Activated naive CD4-positive, alpha-beta T cell treated with anti-CD3 and anti-CD28 coated beads for 36 hours (primary cell): ENCODE measurements around the gene CTF1. TPM values are rescaled to one million over a fixed set of nuclear protein-coding genes. Genes with fewer than 3 reads are reported as not detected.

Source experiments
- CTCF ChIA-PET: fragments of 350-600 bp; sonication (Branson Sonifier 250); formaldehyde crosslinking; loops from one replicate; lab custom pipeline; 2021; ENCODE audit warnings: antibody characterized with exemption; lab: Charles Lee
- DNase-seq: peaks from one replicate; pipeline ENCODE4 v3.0.0-alpha.2; 2020
- H3K27ac Mint-ChIP-seq: one replicate; pipeline ENCODE4 v1.8.0; 2021; ENCODE audit warnings: mild to moderate bottlenecking, mixed read lengths
- H3K27me3 Mint-ChIP-seq: one replicate; pipeline ENCODE4 v1.8.0; 2021; ENCODE audit warnings: low read depth, mixed read lengths
- H3K36me3 Mint-ChIP-seq: one replicate; pipeline ENCODE4 v1.8.0; 2021; ENCODE audit warnings: low read depth, mixed read lengths
- H3K4me1 Mint-ChIP-seq: one replicate; pipeline ENCODE4 v1.8.0; 2021; ENCODE audit warnings: low read depth, mixed read lengths
- H3K4me3 Mint-ChIP-seq: one replicate; pipeline ENCODE4 v1.8.0; 2021; ENCODE audit warnings: mild to moderate bottlenecking, moderate library complexity, mixed read lengths
- H3K9me3 Mint-ChIP-seq: one replicate; pipeline ENCODE4 v1.8.0; 2021; ENCODE audit warnings: mixed read lengths
- intact Hi-C: fragments of 100-400 bp; cut with micrococcal nuclease; formaldehyde crosslinking; loops from one replicate; pipeline ENCODE4 v1.15.1; 2023
- total RNA-seq, 2 experiments: library from RNA; stranded (reverse); gene quantifications; one replicate each; pipeline ENCODE4 v1.2.3, GENCODE V29; 2021

CTF1 gene
- total RNA-seq, 2 experiments from 2014 or later: 0.21 to 0.27 TPM

- H3K4me3 Mint-ChIP-seq: no peak overlapping the region
- peak overlapping the region; percentile 51 for H3K27ac Mint-ChIP-seq
- peaks cover 9% of the 10 kb centered on the region for H3K36me3 Mint-ChIP-seq
- DNase-seq: no peak
- CTCF ChIA-PET: interaction anchor here (0.6 to 3.9 kb wide), 29 partner anchors 8 to 501 kb away, joined by 3 to 74 read pairs (median 5); partner anchors contain the start of genes HSD3B7 and SETD1A
- H3K4me1 Mint-ChIP-seq: peaks cover 18% of the 10 kb centered on the region
- intact Hi-C loops: loop anchor here (1.0 kb wide), 1 partner anchor 98 kb away; no protein-coding TSS in a partner anchor
- H3K9me3 Mint-ChIP-seq: no peaks in the 10 kb centered on the region
- no peaks in the 10 kb centered on the region for H3K27me3 Mint-ChIP-seq
These were observed 46.0 kb downstream of the CTF1 start for GRCh38 chr16:30942426-30942806.

DNA sequence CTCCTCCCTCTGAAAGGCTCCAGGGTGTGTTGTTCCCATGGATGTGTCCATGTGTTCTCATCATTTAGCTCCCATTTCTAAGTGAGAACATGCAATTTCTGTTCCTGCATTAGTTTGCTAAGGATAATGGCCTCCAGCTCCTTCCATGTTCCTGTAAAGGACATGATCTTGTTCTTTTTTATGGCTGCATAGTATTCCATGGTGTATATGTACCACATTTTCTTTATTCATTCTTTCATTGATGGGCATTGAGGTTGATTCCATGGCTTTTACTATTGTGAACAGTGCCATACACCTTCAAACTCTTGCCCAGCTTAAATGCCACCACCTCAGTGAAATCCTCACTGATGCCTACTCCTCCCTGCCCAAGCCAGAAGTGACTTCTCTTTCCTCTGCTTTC lies 47.9 kb downstream of the CTF1 start:
- CTCF ChIA-PET: interaction anchor here (0.6 to 1.9 kb wide), 5 partner anchors 8 to 319 kb away, joined by 3 to 8 read pairs (median 5); no protein-coding TSS in a partner anchor
- intact Hi-C loops: no loop called here
- H3K27ac Mint-ChIP-seq: no peak overlapping the region
- H3K36me3 Mint-ChIP-seq: peaks cover 9% of the 10 kb centered on the region
- no peak overlapping the region for H3K4me3 Mint-ChIP-seq
- no peak for DNase-seq
- no peaks in the 10 kb centered on the region for H3K9me3 Mint-ChIP-seq
- H3K27me3 Mint-ChIP-seq: no peaks in the 10 kb centered on the region
- peaks cover 18% of the 10 kb centered on the region for H3K4me1 Mint-ChIP-seq

DNA sequence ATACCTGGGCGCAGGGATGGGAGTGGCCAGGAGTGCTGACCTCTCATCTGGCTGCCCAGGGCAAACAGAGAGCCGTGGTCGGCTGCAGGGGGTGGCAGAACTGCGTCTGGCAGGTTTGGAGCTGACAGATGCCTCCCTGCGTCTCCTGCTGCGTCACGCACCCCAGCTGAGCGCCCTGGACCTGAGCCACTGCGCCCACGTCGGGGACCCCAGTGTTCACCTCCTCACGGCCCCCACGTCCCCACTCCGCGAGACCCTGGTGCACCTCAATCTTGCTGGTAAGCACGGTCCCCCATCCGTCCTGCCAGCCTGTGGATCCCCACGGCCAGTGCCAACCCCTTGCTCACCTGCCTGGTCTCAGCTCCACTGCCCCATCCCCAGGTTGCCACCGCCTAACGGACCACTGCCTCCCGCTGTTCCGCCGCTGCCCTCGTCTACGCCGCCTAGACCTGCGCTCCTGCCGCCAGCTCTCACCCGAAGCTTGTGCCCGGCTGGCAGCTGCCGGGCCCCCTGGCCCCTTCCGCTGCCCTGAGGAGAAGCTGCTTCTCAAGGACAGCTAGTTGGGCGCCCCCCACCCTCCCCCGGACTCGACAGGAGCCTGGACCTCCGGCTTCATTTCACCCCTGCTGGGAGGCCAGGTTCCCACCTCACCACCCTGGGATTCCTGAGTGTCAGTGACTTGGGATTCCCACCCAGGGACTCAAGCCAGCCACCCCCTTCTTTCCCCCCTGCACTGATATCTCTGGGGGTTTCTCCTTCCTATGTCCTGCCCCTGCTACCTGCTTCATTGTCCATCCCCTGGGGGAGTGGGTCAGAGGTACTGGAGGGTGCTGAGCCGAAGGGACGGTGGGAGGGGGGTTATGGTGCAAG lies 50.5 kb downstream of the CTF1 start:
- intact Hi-C loops: no loop called here
- Mint-ChIP-seq H3K4me1 (peaks cover 20% of the 10 kb centered on the region), H3K4me3 (no peak overlapping the region), H3K27ac (no peak overlapping the region), H3K9me3 (no peaks in the 10 kb centered on the region), H3K27me3 (no peaks in the 10 kb centered on the region), H3K36me3 (peaks cover 9% of the 10 kb centered on the region)
- CTCF ChIA-PET: interaction anchor here (0.9 kb wide), 2 partner anchors 45 to 102 kb away, joined by 4 to 5 read pairs; no protein-coding TSS in a partner anchor
- no peak for DNase-seq

DNA sequence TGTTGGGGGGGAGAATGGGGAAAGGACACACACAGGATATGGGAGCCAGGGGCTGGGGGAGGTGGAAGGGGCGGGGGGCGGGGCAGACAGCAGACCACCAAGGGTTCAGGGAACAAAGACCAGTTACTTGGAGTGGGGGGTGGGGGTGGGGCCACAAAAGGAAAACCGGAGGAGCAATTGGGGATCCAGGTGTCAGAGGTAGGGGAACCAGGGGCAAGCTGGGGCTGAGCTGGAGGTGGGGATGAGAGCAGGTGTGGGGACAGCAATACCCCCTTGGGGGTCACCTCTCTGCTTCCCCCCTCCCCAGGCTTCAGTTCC lies 51.1 kb downstream of the CTF1 start:
- Mint-ChIP-seq H3K36me3 (peaks cover 9% of the 10 kb centered on the region), H3K9me3 (no peaks in the 10 kb centered on the region), H3K27me3 (no peaks in the 10 kb centered on the region), H3K27ac (no peak overlapping the region), H3K4me3 (no peak overlapping the region), H3K4me1 (peaks cover 15% of the 10 kb centered on the region)
- intact Hi-C loops: no loop called here
- CTCF ChIA-PET: interaction anchor here (0.9 kb wide), 2 partner anchors 44 to 103 kb away, joined by 4 to 5 read pairs; no protein-coding TSS in a partner anchor
- no peak for DNase-seq

DNA sequence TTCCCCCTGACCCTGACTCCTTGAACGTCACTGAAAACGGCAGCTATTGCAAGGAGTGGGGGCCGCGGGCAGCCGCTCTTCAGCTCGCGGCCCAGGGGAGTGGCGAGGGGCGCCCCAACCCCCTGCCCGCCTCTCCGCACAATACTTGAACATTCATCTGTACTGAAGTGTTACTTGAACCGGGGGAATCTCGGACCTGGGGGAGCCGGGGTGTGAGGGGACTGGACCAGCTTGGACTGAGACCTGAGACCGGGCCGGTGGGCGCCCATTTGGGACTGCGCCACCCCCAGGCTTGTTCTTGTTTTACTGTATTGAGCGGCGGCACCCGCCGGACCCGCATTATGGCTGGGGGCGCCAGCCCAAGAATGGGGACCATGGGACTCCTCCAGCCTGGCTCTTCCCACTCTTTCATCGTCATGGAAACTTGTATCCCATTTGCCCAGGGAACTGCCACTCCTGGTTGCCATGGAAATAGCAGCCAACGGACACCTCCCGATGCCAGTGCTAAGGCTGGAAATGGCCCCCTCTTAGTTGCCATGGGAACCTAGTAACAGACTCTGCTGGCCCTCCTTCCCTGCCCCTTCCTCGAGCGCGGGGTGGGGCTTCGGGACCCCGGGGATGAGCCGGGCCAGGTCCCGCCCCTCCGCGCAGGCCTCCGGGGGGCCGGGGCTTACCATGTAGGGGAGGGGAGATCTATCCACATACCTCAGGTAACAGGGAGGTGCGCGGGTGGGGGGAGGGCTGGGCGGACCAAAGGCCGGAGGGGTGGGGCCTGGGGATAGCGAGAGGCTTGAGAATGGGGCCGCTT lies 51.6 kb downstream of the CTF1 start:
- intact Hi-C loops: loop anchor here (2.0 kb wide), 1 partner anchor 53 kb away; the partner anchor contains the start of gene BCL7C
- Mint-ChIP-seq H3K4me1 (peaks cover 11% of the 10 kb centered on the region), H3K4me3 (no peak overlapping the region), H3K27ac (no peak overlapping the region), H3K36me3 (peaks cover 9% of the 10 kb centered on the region), H3K9me3 (no peaks in the 10 kb centered on the region), H3K27me3 (no peaks in the 10 kb centered on the region)
- no peak for DNase-seq
- CTCF ChIA-PET: interaction anchor here (0.9 kb wide), 1 partner anchor 103 kb away, joined by 4 read pairs; no protein-coding TSS in a partner anchor

DNA sequence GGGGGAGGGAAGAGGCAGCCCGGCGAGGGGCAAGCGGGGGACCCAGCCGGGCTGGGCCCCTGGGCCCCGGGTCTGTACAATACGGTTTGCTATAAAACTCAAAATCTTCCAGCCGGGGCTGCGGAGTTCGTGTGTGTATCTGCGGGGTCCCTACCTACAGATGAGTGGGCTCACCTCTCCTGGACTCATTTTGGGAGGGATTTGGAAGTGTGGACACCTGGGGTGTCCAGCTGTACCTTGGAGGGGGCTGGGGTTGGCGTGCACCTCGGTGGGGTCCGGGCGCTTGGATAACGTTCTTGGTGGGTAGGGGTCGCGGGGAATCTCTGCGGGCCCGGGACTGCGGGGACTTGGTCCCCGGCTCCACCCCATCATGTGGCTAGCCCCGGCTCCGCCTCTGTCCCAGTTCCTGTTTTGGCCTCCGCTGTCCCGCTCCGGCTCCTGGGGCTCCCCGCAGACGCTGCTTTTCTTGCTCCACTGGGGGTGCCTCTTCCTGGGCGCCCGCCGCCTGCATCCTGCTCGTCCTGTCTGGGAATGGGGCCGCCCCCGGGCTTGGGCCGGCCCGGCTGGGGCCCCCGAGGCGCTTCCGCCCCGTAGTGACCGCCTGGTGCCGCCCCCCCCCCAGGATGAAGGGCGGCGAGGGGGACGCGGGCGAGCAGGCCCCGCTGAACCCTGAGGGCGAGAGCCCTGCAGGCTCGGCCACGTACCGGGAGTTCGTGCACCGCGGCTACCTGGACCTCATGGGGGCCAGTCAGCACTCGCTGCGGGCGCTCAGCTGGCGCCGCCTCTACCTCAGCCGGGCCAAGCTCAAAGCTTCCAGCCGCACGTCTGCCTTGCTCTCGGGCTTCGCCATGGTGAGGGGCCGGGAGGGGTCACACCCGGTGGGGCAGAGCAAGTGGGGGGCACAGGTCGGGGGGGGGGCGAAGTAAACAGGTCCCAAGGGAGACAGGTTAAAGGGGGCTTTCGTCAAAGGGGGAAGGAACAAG lies 52.5 kb downstream of the CTF1 start, which contains the start of gene ORAI3:
Gene ORAI3, plus strand, starts transcription at position 402 of the 983 bp plus-strand sequence. Its CDS starts 222 bp downstream, at position 624.
- intact Hi-C loops: loop anchor here (2.0 kb wide), 1 partner anchor 54 kb away; the partner anchor contains the start of gene BCL7C
- Mint-ChIP-seq H3K36me3 (peaks cover 7% of the 10 kb centered on the region), H3K4me1 (peaks cover 16% of the 10 kb centered on the region), H3K27ac (peak within 1 kb of the TSS; percentile 65), H3K9me3 (no peaks in the 10 kb centered on the region), H3K4me3 (peak within 1 kb of the TSS; percentile 80), H3K27me3 (no peaks in the 10 kb centered on the region)
- CTCF ChIA-PET: interaction anchor here (0.5 to 2.0 kb wide), 5 partner anchors 8 to 150 kb away, joined by 3 to 11 read pairs (median 4); no protein-coding TSS in a partner anchor
- peak; percentile 64 for DNase-seq

DNA sequence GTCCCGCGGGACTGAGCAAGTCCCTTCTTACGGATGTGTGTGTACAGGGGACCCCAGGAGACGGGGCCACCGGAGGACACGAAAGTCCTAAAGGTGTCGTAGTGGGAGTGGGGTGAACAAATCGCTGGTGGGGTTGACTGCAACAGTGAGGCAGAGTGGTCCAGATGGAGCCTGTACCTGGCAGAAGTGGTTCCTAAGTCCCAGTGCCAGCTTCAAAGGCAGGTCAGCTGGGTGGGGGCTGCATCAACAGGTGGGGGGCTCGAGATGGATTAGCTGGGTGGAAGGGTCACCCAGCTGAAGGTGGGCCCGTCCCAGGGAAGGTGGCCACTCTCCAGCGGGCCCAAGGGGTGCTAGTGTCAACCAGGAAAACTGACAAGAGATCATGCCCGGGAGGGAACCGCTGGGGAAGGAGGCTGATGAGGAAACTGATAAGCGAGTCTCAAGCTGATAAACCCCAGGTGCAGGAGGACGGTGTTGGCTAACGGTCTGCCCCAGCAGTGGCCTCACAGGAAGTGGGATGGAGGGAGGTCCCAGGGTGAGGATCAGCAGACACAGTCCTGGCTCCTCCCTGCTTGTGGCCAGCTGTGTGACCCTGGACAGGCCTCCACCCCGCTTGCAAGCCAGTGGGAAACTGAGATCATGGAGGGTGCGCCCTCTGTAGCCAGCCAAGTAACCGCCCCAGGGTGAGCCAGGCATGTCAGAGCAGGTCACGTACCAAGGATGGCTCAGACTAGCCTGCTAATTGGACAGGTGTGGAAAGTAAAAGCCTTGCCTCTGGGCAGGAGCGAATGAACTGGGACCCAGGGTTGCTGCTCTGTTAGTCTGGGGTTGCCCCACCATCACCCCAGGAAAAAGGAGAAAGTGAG lies 53.5 kb downstream of the CTF1 start:
- H3K36me3 Mint-ChIP-seq: peaks cover 2% of the 10 kb centered on the region

DNA sequence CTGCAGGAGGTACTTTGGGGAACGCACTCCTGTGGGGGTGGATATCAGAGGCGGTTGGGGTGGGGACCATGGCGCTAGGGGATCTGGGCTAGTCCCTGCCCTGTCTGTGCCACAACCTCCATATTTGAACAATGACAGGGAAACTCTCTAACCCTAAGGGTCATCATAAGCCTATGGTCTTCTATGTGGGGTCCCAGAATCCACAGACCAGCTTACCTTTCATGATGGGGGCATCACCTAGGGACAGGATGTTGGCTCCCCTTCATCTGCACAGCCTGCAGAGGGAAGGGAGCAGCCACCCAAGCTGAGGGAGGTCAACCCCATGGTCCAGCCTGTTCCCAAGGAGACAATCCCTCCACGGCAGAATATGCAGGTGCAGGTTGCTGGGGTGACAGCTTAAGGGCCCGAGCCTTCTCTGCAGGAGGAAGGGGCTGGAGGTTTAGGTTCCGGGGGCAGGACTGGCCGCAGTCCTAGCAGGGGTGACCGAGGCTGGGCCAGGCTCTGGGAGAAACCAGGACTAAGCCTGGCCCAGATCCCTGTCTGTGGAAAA lies 54.2 kb downstream of the CTF1 start:
- Mint-ChIP-seq H3K9me3 (no peaks in the 10 kb centered on the region), H3K4me3 (peak overlapping the region; percentile 80), H3K27ac (no peak overlapping the region), H3K4me1 (peaks cover 16% of the 10 kb centered on the region), H3K27me3 (no peaks in the 10 kb centered on the region), H3K36me3 (peaks cover 2% of the 10 kb centered on the region)
- no peak for DNase-seq
- intact Hi-C loops: loop anchor here (10.0 kb wide), 1 partner anchor 764 kb away; a partner anchor contains a TSS
- CTCF ChIA-PET: interaction anchor here (1.3 to 2.0 kb wide), 2 partner anchors 9 to 11 kb away, joined by 4 to 11 read pairs; no protein-coding TSS in a partner anchor

More for the DNA sequence above, 53.5 kb downstream of the CTF1 start:
- peaks cover 16% of the 10 kb centered on the region for H3K4me1 Mint-ChIP-seq
- H3K9me3 Mint-ChIP-seq: no peaks in the 10 kb centered on the region
- CTCF ChIA-PET: interaction anchor here (0.6 to 2.0 kb wide), 4 partner anchors 9 to 142 kb away, joined by 3 to 11 read pairs (median 4); no protein-coding TSS in a partner anchor
- intact Hi-C loops: loop anchor here (2.0 to 10.0 kb wide), 2 partner anchors 55 to 765 kb away; partner anchors contain the start of gene BCL7C
- no peaks in the 10 kb centered on the region for H3K27me3 Mint-ChIP-seq
- H3K27ac Mint-ChIP-seq: peak overlapping the region; percentile 65
- DNase-seq: peak; percentile 74
- peak overlapping the region; percentile 80 for H3K4me3 Mint-ChIP-seq

DNA sequence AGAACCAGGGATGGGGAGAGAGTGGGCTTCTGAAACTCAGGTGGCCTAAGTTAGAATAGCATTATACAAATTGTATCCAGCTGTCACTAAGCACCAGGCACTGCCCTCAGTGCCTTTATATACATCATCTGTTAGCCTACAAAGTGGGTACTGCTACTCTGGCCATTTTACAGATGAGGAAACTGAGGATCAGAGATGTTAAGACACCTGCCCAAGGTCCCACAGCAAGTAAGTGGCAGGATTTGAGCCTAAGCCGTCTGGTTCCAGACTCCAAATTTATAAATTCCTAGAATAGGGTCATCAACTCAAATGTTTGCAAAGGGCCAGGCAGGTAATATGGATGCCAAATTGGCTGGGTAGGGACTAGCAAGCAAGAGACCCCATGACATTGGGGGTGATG lies 54.8 kb downstream of the CTF1 start:
- no peak overlapping the region for H3K4me3 Mint-ChIP-seq
- CTCF ChIA-PET: interaction anchor here (2.0 kb wide), 1 partner anchor 10 kb away, joined by 11 read pairs; no protein-coding TSS in a partner anchor
- H3K4me1 Mint-ChIP-seq: peaks cover 16% of the 10 kb centered on the region
- no peaks in the 10 kb centered on the region for H3K27me3 Mint-ChIP-seq
- H3K36me3 Mint-ChIP-seq: peaks cover 2% of the 10 kb centered on the region
- no peak overlapping the region for H3K27ac Mint-ChIP-seq
- DNase-seq: no peak
- intact Hi-C loops: loop anchor here (10.0 kb wide), 1 partner anchor 764 kb away; a partner anchor contains a TSS
- no peaks in the 10 kb centered on the region for H3K9me3 Mint-ChIP-seq

DNA sequence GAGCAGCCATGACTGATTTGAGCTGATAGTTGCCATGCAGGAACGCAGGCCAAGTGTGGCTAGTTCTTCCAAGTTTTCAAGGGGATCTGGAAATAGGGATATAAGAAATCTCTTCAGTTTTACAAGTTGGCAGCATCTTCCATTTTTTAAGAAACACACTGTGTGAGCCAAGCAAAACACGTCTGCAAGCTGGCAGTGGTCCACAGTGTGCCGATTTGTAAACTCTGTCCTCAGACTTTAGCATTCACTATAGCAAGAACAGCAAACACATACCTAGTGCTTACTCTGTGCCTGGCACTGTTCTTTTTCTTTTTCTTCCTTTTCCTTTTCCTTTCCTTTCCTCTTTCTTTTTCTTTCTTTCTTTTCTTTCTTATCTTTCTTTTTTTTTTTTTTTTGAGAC lies 55.3 kb downstream of the CTF1 start:
- peaks cover 16% of the 10 kb centered on the region for H3K4me1 Mint-ChIP-seq
- H3K36me3 Mint-ChIP-seq: no peaks in the 10 kb centered on the region
- H3K27me3 Mint-ChIP-seq: no peaks in the 10 kb centered on the region
- no peaks in the 10 kb centered on the region for H3K9me3 Mint-ChIP-seq
- CTCF ChIA-PET: interaction anchor here (0.6 to 1.0 kb wide), 2 partner anchors 9 to 185 kb away, joined by 3 to 6 read pairs; no protein-coding TSS in a partner anchor
- H3K4me3 Mint-ChIP-seq: no peak overlapping the region
- DNase-seq: no peak
- no peak overlapping the region for H3K27ac Mint-ChIP-seq
- intact Hi-C loops: loop anchor here (10.0 kb wide), 1 partner anchor 763 kb away; a partner anchor contains a TSS
